GF-D8 (cell line): ENCODE measurements around the gene HSPG2.

Source experiments
- DNase-seq: peaks from one replicate; lab custom pipeline; 2025; lab: John Stamatoyannopoulos, UW

The HSPG2 gene

GRCh38 chr1:21898326-21899200 lies 38.5 kb downstream of the HSPG2 start:
- no peak for DNase-seq

GRCh38 chr1:21897844-21898243 lies 39.3 kb downstream of the HSPG2 start:
- DNase-seq: no peak

- no peak for DNase-seq
These were observed 40.2 kb downstream of the HSPG2 start for GRCh38 chr1:21896652-21897532.

- DNase-seq: no peak
These were observed 41.1 kb downstream of the HSPG2 start for GRCh38 chr1:21896026-21896425.

- DNase-seq: no peak
These were observed 42.9 kb downstream of the HSPG2 start for GRCh38 chr1:21894034-21894881.

GRCh38 chr1:21893046-21893805 lies 43.9 kb downstream of the HSPG2 start:
- DNase-seq: no peak

- DNase-seq: no peak
These were observed 45.3 kb downstream of the HSPG2 start for GRCh38 chr1:21891621-21892479.

- DNase-seq: no peak
These were observed 46.0 kb downstream of the HSPG2 start for GRCh38 chr1:21891081-21891480.

- no peak for DNase-seq
These were observed 48.6 kb downstream of the HSPG2 start for GRCh38 chr1:21888500-21888899.

- DNase-seq: no peak
These were observed 49.3 kb downstream of the HSPG2 start for GRCh38 chr1:21887796-21888195.

GRCh38 chr1:21887216-21887736 lies 49.8 kb downstream of the HSPG2 start:
- DNase-seq: no peak

- DNase-seq: no peak
These were observed 50.5 kb downstream of the HSPG2 start for GRCh38 chr1:21886486-21887215.

GRCh38 chr1:21885236-21886037 lies 51.7 kb downstream of the HSPG2 start:
- no peak for DNase-seq

- DNase-seq: no peak
These were observed 52.5 kb downstream of the HSPG2 start for GRCh38 chr1:21884456-21885235.

GRCh38 chr1:21882721-21883415 lies 54.2 kb downstream of the HSPG2 start:
- DNase-seq: peak; percentile 19

GRCh38 chr1:21881250-21881649 lies 55.9 kb downstream of the HSPG2 start:
- no peak for DNase-seq

- no peak for DNase-seq
These were observed 56.5 kb downstream of the HSPG2 start for GRCh38 chr1:21880619-21880970.
